HL-60/S4 treated with phorbol 12-myristate 13-acetate at 8.2 ng/mL for 4 days and 3 days (cell line): ENCODE data around the gene GPR6.

ENCODE experiments used
- in situ Hi-C: fragments of 300-500 bp; cut with MboI; formaldehyde crosslinking; loops from 2 replicates; pipeline ENCODE4 v1.15.0; 2022; ENCODE audit warnings: low sequenced_read_pairs

Gene GPR6

DNA sequence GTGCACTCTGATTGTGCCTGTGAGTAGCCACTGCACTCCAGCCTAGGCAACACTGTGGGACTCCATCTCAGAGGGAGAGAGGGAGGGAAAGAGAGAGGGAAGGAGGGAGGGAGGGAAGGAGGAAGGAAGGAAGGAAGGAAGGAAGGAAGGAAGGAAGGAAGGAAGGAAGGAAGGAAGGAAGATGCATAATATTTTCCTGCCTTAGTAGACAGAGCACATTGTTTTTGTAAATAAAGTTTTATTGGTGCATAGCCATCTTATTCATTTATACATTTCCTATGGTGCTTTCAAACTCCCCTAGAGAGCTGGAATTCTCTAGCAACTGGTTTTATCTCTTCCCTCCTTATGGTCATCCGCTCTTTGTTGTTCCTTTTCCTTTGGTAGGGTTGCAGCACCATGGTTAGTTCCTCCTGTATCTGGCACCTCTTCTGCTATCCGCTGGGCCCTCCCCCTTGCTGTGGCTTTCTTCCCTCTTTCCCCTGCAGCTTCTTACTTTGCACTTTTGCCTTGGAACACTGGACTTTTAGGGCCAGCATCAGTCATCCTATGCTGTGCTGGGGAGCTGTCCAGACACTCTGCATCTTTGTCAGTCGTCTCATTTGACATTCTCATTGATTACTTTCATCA is 20.2 kb downstream of the GPR6 start:
- in situ Hi-C loops: no loop called here

- in situ Hi-C loops: no loop called here
Measured at GRCh38 chr6:109999740-110000139, 21.6 kb downstream of the GPR6 start.

- in situ Hi-C loops: no loop called here
Measured at GRCh38 chr6:110002676-110003075, 24.6 kb downstream of the GPR6 start.

DNA sequence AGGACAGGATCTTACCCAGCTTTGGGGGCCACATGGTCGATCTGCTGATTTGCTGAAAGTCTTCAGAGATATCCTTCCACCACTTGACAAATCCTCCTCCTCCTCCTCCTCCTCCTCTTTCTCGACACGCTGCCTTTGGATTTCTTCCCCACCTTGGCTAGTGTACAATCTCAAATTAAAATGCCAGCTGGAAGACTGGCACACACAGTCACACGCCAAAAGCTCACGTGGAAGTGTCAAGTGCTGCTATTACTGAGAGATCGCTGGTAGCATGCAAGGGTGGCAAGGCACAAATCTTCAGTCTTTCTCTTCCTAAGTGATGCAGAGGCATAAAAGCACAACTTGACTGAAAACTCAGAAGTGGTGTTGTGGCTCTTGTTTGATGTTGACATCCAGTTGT is 35.3 kb downstream of the GPR6 start:
- in situ Hi-C loops: no loop called here

GRCh38 chr6:110015206-110015605 is 37.1 kb downstream of the GPR6 start:
- in situ Hi-C loops: no loop called here

- in situ Hi-C loops: no loop called here
Measured at GRCh38 chr6:110017306-110017705, 39.2 kb downstream of the GPR6 start.

DNA sequence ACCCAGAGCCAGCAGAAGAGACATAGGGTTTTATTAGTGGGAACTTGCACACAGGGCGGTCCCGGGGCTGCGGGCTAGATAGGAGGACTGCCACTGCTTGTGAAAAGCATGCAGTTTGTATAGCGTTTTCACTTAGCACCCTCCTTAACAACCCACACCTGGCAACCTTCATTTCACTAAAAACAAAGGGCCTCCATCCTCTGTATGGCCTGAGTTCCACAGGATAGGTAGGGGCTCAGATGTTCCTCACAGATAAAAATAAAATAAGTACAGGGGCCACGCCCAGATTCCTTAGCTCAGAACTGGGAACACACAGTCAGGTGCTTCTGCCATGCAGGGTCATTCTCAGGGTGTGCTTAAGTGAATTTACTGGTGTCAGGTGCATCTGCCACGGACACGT is 39.8 kb downstream of the GPR6 start:
- in situ Hi-C loops: no loop called here

- in situ Hi-C loops: no loop called here
Measured at GRCh38 chr6:110018486-110018885, 40.4 kb downstream of the GPR6 start.

GRCh38 chr6:110020888-110021287 is 42.8 kb downstream of the GPR6 start:
- in situ Hi-C loops: no loop called here

DNA sequence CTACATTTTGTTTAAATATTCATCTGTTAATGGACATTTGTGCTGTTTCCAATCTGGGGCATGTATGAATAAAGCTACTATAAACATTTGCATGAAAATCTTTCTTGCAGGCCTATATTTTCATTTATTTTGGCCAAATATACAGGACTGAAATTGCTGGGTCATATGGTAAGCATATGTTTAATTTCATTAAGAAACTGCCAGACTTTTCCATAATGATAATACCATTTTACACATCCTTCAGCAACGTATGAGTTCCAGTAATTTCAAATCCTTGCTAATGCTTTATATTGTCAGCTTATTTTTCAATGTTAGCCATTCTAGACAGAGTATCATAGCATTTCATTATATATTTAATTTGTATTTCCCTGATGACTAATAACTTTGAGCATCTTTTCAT is 51.0 kb downstream of the GPR6 start:
- in situ Hi-C loops: loop anchor here (25.0 kb wide), 1 partner anchor 492 kb away; no protein-coding TSS in a partner anchor
